IMR-90 (cell line): ENCODE results near the gene ABL1.

Experiments
- BHLHE40 ChIP-seq: fragments of 150-350 bp; IDR thresholded peaks from 2 replicates; pipeline ENCODE4 v1.6.1; 2016; ENCODE audit warnings: mild to moderate bottlenecking, low read depth, low read length
- CEBPB ChIP-seq: IDR thresholded peaks from 2 replicates; pipeline ENCODE4 v1.6.1; 2012; ENCODE audit warnings: low read depth, low read length, improper control_type of control experiment
- NFE2L2 ChIP-seq: fragments of 150-350 bp; IDR thresholded peaks from 2 replicates; pipeline ENCODE4 v1.6.1; 2016; ENCODE audit warnings: low read depth, mild to moderate bottlenecking, low read length
- POLR2A ChIP-seq: IDR thresholded peaks from 2 replicates; pipeline ENCODE4 v1.6.1; 2012; ENCODE audit warnings: mild to moderate bottlenecking, low read depth, low read length
- RFX5 ChIP-seq: IDR thresholded peaks from 2 replicates; pipeline ENCODE4 v1.8.0; 2012; ENCODE audit warnings: low read depth, mild to moderate bottlenecking, low read length, moderate library complexity
- SMC3 ChIP-seq: fragments of 150-350 bp; IDR thresholded peaks from 2 replicates; pipeline ENCODE4 v1.6.1; 2016; ENCODE audit warnings: low read depth, mild to moderate bottlenecking, antibody characterized with exemption, low read length, moderate library complexity
- TF ChIP-seq, protein P1 (sequence below): fragments of 150-350 bp; IDR thresholded peaks from 2 replicates; pipeline ENCODE4 v1.6.1; 2017; ENCODE audit warnings: mild to moderate bottlenecking, antibody characterized with exemption, low read length, low read depth
- TF ChIP-seq, protein P2 (sequence below): conservative IDR thresholded peaks from 2 replicates; pipeline ENCODE4 v1.5.1; 2012; ENCODE audit warnings: mild to moderate bottlenecking, low read depth, low read length, improper control_type of control experiment

DNA sequence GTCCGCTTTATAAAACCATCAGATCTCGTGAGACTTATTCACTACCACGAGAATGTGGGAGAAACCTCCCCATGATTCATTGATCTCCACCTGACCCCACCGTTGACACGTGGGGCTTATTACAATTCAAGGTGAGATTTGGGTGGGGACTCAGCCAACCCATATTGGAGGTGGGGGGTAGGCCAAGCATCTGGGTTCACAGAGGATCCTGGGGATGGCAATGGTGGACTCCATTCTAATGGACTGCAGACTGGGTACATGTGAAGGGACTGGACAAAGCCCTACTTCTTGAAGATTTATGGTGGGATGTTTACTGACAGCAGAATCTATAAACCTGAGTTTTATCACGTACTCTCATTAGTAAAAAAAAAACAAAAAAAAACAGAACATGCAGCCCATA is 46.5 kb downstream of the ABL1 start:
- TF ChIP-seq, protein P1, sequence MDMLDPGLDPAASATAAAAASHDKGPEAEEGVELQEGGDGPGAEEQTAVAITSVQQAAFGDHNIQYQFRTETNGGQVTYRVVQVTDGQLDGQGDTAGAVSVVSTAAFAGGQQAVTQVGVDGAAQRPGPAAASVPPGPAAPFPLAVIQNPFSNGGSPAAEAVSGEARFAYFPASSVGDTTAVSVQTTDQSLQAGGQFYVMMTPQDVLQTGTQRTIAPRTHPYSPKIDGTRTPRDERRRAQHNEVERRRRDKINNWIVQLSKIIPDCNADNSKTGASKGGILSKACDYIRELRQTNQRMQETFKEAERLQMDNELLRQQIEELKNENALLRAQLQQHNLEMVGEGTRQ = no peak
- TF ChIP-seq, protein P2, sequence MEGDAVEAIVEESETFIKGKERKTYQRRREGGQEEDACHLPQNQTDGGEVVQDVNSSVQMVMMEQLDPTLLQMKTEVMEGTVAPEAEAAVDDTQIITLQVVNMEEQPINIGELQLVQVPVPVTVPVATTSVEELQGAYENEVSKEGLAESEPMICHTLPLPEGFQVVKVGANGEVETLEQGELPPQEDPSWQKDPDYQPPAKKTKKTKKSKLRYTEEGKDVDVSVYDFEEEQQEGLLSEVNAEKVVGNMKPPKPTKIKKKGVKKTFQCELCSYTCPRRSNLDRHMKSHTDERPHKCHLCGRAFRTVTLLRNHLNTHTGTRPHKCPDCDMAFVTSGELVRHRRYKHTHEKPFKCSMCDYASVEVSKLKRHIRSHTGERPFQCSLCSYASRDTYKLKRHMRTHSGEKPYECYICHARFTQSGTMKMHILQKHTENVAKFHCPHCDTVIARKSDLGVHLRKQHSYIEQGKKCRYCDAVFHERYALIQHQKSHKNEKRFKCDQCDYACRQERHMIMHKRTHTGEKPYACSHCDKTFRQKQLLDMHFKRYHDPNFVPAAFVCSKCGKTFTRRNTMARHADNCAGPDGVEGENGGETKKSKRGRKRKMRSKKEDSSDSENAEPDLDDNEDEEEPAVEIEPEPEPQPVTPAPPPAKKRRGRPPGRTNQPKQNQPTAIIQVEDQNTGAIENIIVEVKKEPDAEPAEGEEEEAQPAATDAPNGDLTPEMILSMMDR = no peak
- TF ChIP-seq CEBPB = no peak
- TF ChIP-seq RFX5 = no peak
- no peak for TF ChIP-seq SMC3
- TF ChIP-seq POLR2A = no peak
- TF ChIP-seq BHLHE40 = no peak
- no peak for TF ChIP-seq NFE2L2
